ENCODE measurements around the gene NOXO1.

DNA sequence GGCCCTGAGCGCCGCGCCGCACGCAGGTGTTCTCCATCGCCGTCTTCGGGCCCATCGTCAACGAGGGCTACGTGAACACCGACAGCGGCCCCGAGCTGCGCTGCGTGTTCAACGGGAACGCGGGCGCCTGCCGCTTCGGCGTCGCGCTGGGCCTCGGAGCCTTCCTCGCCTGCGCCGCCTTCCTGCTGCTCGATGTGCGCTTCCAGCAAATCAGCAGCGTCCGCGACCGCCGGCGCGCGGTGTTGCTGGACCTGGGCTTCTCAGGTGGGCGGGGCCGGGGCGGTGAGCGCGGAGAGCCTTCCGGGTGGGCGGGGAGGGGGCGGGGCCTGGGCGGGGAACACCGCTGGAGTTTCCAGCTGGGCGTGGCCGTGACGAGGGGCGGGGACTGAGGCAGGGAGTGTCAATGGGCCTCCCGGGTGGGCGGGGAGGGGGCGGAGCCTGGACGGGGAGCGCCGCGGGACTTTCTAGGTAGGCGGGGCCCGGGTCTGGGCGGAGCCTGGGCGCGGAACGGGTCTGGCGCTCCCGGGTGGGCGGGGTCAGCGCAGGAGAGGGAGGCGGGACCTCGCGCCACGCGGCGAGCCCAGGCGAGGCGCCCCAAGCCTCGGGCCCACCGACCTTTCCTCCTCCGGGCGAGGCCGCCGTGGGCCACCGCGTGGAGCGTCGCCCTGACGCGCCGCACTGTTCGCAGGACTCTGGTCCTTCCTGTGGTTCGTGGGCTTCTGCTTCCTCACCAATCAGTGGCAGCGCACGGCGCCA lies 10.9 kb upstream of the NOXO1 start:
- no peak for TF ChIP-seq YY1 (IDR thresholded peaks at IDR 0.05; ENCODE audit: insufficient read depth, insufficient read length)
- no peak for TF ChIP-seq ZNF274 (IDR thresholded peaks at IDR 0.05; ENCODE audit: low read depth, low read length)
- no peak for TF ChIP-seq SUZ12 (IDR thresholded peaks at IDR 0.05; ENCODE audit: extremely low read depth, insufficient read depth, insufficient read length)

All from NT2/D1 (cell line).